Calu3 (cell line): ENCODE data around the gene NOL12. TPM values are rescaled to one million over a fixed set of nuclear protein-coding genes. Genes with fewer than 3 reads are reported as not detected.
"Not testable (repeated sequence)": the region's sequence is repeated elsewhere in the genome, so short reads cannot be mapped to it uniquely, and the experiment has no call there.

Source experiments
- BruUV-seq: library from RNA; stranded (reverse); fragments of 400-500 nt; replicated peaks from 2 replicates; lab custom pipeline; 2021; lab: Mats Ljungman, UMichigan
- CTCF ChIA-PET: fragments of 300-600 bp; sonication (Branson Sonifier 250); formaldehyde crosslinking; loops from one replicate; lab custom pipeline; 2022; ENCODE audit warnings: antibody characterized with exemption; lab: Charles Lee
- DNase-seq: peaks from one replicate; pipeline ENCODE4 v3.0.0; 2022
- H3K27ac Mint-ChIP-seq: one replicate; pipeline ENCODE4 v1.8.0; 2022; ENCODE audit warnings: mixed read lengths; ENCODE audit not compliant: unreplicated experiment
- H3K27me3 Mint-ChIP-seq: one replicate; pipeline ENCODE4 v1.8.0; 2022; ENCODE audit warnings: mixed read lengths; ENCODE audit not compliant: unreplicated experiment
- H3K36me3 Mint-ChIP-seq: one replicate; pipeline ENCODE4 v1.8.0; 2022; ENCODE audit warnings: mild to moderate bottlenecking, moderate library complexity, mixed read lengths; ENCODE audit not compliant: insufficient read depth, unreplicated experiment
- H3K4me1 Mint-ChIP-seq: one replicate; pipeline ENCODE4 v1.8.0; 2022; ENCODE audit warnings: mild to moderate bottlenecking, low read depth, mixed read lengths; ENCODE audit not compliant: unreplicated experiment
- H3K4me3 Mint-ChIP-seq: one replicate; pipeline ENCODE4 v1.8.0; 2022; ENCODE audit warnings: mild to moderate bottlenecking, low read depth, moderate library complexity, mixed read lengths; ENCODE audit not compliant: unreplicated experiment
- H3K9me3 Mint-ChIP-seq: one replicate; pipeline ENCODE4 v1.8.0; 2022; ENCODE audit warnings: low read depth, mixed read lengths; ENCODE audit not compliant: unreplicated experiment
- CTCF ChIP-seq: fragments of 200-600 bp; IDR thresholded peaks from one replicate; pipeline ENCODE4 v1.8.0; 2022; ENCODE audit warnings: antibody characterized with exemption; ENCODE audit not compliant: unreplicated experiment
- intact Hi-C: fragments of 100-400 bp; cut with micrococcal nuclease; formaldehyde crosslinking; loops from one replicate; pipeline ENCODE4 v1.10.0; 2022; ENCODE audit not compliant: unreplicated experiment
- total RNA-seq: library from RNA; stranded (reverse); gene quantifications from 2 replicates; pipeline ENCODE4 v1.2.3, GENCODE V29; 2022

The NOL12 gene
- total RNA-seq, 1 experiment from 2014 or later = 26.8 TPM

GRCh38 chr22:37716708-37717107, 30.6 kb downstream of the NOL12 start:
- Mint-ChIP-seq H3K9me3 (no peaks in the 10 kb centered on the region), H3K36me3 (peaks cover 6% of the 10 kb centered on the region), H3K27me3 (no peaks in the 10 kb centered on the region), H3K27ac (no peak overlapping the region), H3K4me3 (no peak overlapping the region), H3K4me1 (no peaks in the 10 kb centered on the region)
- intact Hi-C loops = no loop called here
- no peak for DNase-seq
- CTCF ChIA-PET = no interaction called here
- BruUV-seq = no TSS peak
- TF ChIP-seq CTCF = no peak

DNA sequence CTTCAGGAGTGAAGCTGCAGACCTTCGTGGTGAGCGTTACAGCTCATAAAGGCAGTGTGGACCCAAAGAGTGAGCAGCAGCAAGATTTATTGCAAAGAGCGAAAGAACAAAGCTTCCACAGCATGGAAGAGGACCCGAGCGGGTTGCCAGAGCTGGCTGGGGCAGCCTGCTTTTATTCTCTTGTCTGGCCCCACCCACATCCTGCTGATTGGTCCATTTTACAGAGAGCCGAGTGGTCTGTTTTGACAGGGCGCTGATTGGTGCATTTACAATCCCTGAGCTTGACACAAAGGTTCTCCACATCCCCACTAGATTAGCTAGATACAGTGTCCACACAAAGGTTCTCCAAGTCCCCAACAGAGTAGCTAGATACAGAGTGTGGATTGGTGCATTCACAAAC, 31.1 kb downstream of the NOL12 start:
- H3K27me3 Mint-ChIP-seq, H3K9me3 Mint-ChIP-seq, CTCF ChIA-PET, H3K36me3 Mint-ChIP-seq, H3K4me1 Mint-ChIP-seq, BruUV-seq, DNase-seq, H3K4me3 Mint-ChIP-seq, H3K27ac Mint-ChIP-seq, intact Hi-C loops: not testable (repeated sequence)

DNA sequence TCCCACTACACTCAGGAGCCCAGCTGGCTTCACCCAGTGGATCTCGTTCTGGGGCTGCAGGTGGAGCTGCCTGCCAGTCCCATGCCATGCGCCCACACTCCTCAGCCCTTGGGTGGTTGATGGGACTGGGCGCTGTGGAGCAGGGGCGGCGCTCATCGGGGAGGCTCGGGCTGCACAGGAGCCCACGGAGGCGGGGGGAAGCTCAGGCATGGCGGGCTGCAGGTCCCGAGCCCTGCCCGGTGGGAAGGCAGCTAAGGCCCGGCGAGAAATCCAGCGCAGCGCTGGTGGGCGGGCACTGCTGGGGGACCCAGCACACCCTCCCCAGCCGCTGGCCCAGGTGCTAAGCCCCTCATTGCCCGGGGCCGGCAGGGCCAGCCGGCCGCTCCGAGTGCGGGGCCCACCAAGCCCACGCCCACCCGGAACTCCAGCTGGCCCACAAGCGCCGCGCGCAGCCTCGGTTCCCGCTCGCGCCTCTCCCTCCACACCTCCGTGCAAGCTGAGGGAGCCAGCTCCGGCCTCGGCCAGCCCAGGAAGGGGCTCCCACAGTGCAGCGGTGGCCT, 31.7 kb downstream of the NOL12 start:
- BruUV-seq, CTCF ChIA-PET, H3K9me3 Mint-ChIP-seq, H3K27ac Mint-ChIP-seq, H3K4me3 Mint-ChIP-seq, H3K36me3 Mint-ChIP-seq, H3K4me1 Mint-ChIP-seq, intact Hi-C loops, H3K27me3 Mint-ChIP-seq, DNase-seq: not testable (repeated sequence)

DNA sequence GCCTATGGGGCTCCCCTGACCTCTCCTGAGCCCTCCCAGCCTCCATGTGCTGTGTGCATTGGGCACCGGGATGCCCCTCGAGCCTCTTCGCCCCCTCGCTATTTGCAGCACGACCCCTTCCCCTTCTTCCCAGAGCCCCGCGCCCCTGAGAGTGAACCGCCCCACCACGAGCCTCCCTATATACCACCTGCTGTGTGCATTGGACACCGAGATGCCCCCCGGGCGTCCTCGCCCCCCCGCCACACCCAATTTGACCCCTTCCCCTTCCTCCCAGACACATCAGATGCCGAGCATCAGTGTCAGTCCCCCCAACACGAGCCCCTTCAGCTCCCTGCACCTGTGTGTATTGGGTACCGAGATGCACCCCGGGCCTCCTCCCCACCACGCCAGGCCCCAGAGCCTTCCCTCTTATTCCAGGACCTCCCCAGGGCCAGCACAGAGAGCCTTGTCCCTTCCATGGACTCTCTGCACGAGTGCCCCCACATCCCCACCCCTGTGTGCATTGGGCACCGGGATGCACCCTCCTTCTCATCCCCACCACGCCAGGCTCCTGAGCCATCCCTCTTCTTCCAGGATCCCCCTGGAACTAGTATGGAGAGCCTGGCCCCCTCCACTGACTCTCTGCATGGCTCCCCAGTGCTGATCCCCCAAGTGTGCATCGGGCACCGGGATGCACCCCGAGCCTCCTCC, 39.6 kb downstream of the NOL12 start:
- no peak overlapping the region for H3K4me3 Mint-ChIP-seq
- intact Hi-C loops = no loop called here
- H3K36me3 Mint-ChIP-seq = peaks cover 5% of the 10 kb centered on the region
- no TSS peak for BruUV-seq
- H3K4me1 Mint-ChIP-seq = no peaks in the 10 kb centered on the region
- H3K27ac Mint-ChIP-seq = no peak overlapping the region
- TF ChIP-seq CTCF = no peak
- H3K27me3 Mint-ChIP-seq = peaks cover 18% of the 10 kb centered on the region
- no peak for DNase-seq
- CTCF ChIA-PET = no interaction called here
- H3K9me3 Mint-ChIP-seq = no peaks in the 10 kb centered on the region

GRCh38 chr22:37726241-37726887, 40.2 kb downstream of the NOL12 start:
- H3K27me3 Mint-ChIP-seq = peaks cover 18% of the 10 kb centered on the region
- CTCF ChIA-PET = no interaction called here
- intact Hi-C loops = no loop called here
- no peaks in the 10 kb centered on the region for H3K4me1 Mint-ChIP-seq
- no peak overlapping the region for H3K4me3 Mint-ChIP-seq
- no peak for TF ChIP-seq CTCF
- no peak for DNase-seq
- BruUV-seq = no TSS peak
- no peaks in the 10 kb centered on the region for H3K9me3 Mint-ChIP-seq
- no peak overlapping the region for H3K27ac Mint-ChIP-seq
- peaks cover 5% of the 10 kb centered on the region for H3K36me3 Mint-ChIP-seq
